IMR-90 (cell line): ENCODE results near the gene URB2.
A peak's percentile ranks its signal among the peaks of the same experiment; 100 is the strongest.

Experiments used
- BHLHE40 ChIP-seq: fragments of 150-350 bp; IDR thresholded peaks from 2 replicates; pipeline ENCODE4 v1.6.1; 2016; ENCODE audit warnings: mild to moderate bottlenecking, low read depth, low read length
- FOS ChIP-seq: fragments of 150-350 bp; IDR thresholded peaks from 2 replicates; pipeline ENCODE4 v1.6.1; 2016; ENCODE audit warnings: low read depth, low read length
- MAFK ChIP-seq: IDR thresholded peaks from 2 replicates; pipeline ENCODE4 v1.6.1; 2012; ENCODE audit warnings: low read depth, low read length, improper control_type of control experiment
- MXI1 ChIP-seq: IDR thresholded peaks from 2 replicates; pipeline ENCODE4 v1.6.1; 2012; ENCODE audit warnings: low read depth, mild to moderate bottlenecking, low read length, moderate library complexity, borderline replicate concordance
- POLR2A ChIP-seq: IDR thresholded peaks from 2 replicates; pipeline ENCODE4 v1.6.1; 2012; ENCODE audit warnings: mild to moderate bottlenecking, low read depth, low read length
- RAD21 ChIP-seq: IDR thresholded peaks from 2 replicates; pipeline ENCODE4 v1.6.1; 2012; ENCODE audit warnings: low read length, improper control_type of control experiment
- RCOR1 ChIP-seq: IDR thresholded peaks from 2 replicates; pipeline ENCODE4 v1.6.1; 2012; ENCODE audit warnings: mild to moderate bottlenecking, low read length, improper control_type of control experiment; ENCODE audit not compliant: insufficient replicate concordance
- RFX5 ChIP-seq: IDR thresholded peaks from 2 replicates; pipeline ENCODE4 v1.8.0; 2012; ENCODE audit warnings: low read depth, mild to moderate bottlenecking, low read length, moderate library complexity
- SMC3 ChIP-seq: fragments of 150-350 bp; IDR thresholded peaks from 2 replicates; pipeline ENCODE4 v1.6.1; 2016; ENCODE audit warnings: low read depth, mild to moderate bottlenecking, antibody characterized with exemption, low read length, moderate library complexity
- TF ChIP-seq, protein P1 (sequence below): conservative IDR thresholded peaks from 2 replicates; pipeline ENCODE4 v1.5.1; 2012; ENCODE audit warnings: mild to moderate bottlenecking, low read depth, low read length, improper control_type of control experiment

DNA sequence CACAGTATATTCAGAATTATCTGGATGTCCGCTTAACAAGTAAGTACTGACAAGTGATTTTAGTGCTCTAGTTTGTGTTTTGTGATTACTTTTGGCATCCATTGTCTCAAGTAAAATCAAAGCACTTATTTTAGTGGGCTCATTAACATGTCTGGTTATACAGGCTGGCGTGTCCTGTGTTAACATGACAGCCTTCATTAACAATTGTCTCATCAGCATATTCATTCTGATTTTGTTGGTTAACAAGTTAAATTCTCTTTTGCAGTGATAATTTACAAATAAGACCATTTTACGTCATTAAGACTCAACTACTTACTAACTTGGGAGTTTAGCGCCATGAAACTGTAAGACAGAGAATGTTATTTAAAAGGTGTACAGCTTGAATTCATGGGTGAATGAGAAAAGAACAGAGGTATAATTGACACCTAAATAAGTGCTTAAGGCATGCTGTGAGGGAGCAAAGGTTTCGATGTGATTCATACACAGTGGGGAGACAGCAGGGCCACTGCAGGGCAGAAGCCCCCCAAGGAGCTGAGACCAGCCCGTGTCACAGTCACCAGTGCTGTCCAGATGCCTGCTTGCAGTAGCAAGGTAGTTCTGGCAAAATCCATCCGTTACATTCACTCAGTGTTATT, 22.6 kb upstream of the URB2 start:
- TF ChIP-seq, protein P1, sequence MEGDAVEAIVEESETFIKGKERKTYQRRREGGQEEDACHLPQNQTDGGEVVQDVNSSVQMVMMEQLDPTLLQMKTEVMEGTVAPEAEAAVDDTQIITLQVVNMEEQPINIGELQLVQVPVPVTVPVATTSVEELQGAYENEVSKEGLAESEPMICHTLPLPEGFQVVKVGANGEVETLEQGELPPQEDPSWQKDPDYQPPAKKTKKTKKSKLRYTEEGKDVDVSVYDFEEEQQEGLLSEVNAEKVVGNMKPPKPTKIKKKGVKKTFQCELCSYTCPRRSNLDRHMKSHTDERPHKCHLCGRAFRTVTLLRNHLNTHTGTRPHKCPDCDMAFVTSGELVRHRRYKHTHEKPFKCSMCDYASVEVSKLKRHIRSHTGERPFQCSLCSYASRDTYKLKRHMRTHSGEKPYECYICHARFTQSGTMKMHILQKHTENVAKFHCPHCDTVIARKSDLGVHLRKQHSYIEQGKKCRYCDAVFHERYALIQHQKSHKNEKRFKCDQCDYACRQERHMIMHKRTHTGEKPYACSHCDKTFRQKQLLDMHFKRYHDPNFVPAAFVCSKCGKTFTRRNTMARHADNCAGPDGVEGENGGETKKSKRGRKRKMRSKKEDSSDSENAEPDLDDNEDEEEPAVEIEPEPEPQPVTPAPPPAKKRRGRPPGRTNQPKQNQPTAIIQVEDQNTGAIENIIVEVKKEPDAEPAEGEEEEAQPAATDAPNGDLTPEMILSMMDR, result no peak
- TF ChIP-seq BHLHE40, result no peak
- TF ChIP-seq FOS, result no peak
- no peak for TF ChIP-seq MXI1
- no peak for TF ChIP-seq SMC3
- peak; percentile 54 for TF ChIP-seq MAFK
- no peak for TF ChIP-seq RFX5
- TF ChIP-seq POLR2A, result no peak
- TF ChIP-seq RCOR1, result no peak
- no peak for TF ChIP-seq RAD21
